Liver (tissue), 9 donors: ENCODE measurements around the gene FSD2. TPM values are rescaled to one million over a fixed set of nuclear protein-coding genes. Genes with fewer than 3 reads are reported as not detected.

Source experiments
- DNase-seq: peaks from one replicate; pipeline ENCODE4 v3.0.0-alpha.2; 2017; ENCODE audit warnings: low spot score
- H3K27ac ChIP-seq, 2 donors: one replicate each; pipeline ENCODE4 v1.7.0; 2013; ENCODE audit warnings: inconsistent platforms in 2 of 2, low read length in 2 of 2, control low read depth in 1 of 2, low read depth in 1 of 2, mild to moderate bottlenecking in 1 of 2
- H3K27me3 ChIP-seq, 4 donors: one replicate each; pipeline versions ENCODE4 v1.6.1 to v1.7.0; 2013; ENCODE audit warnings: low read length in 3 of 4, inconsistent platforms in 1 of 4, mild to moderate bottlenecking in 1 of 4, moderate library complexity in 1 of 4; ENCODE audit not compliant: control insufficient read depth in 4 of 4, insufficient read depth in 4 of 4
- H3K36me3 ChIP-seq, 4 donors: one replicate each; pipeline versions ENCODE4 v1.6.1 to v1.7.0; 2013; ENCODE audit warnings: low read length in 3 of 4, mild to moderate bottlenecking in 3 of 4, low read depth in 1 of 4, moderate library complexity in 1 of 4; ENCODE audit not compliant: control insufficient read depth in 4 of 4, insufficient read depth in 3 of 4
- H3K4me1 ChIP-seq, 4 donors: one replicate each; pipeline versions ENCODE4 v1.6.1 to v1.7.0; 2013; ENCODE audit warnings: low read length in 3 of 4, mild to moderate bottlenecking in 3 of 4, moderate library complexity in 1 of 4; ENCODE audit not compliant: control insufficient read depth in 4 of 4, insufficient read depth in 4 of 4
- H3K4me3 ChIP-seq, 3 donors: one replicate each; pipeline versions ENCODE4 v1.6.1 to v1.7.0; 2013; ENCODE audit warnings: low read length in 3 of 3, control low read depth in 1 of 3, low read depth in 1 of 3, mild to moderate bottlenecking in 1 of 3
- H3K9ac ChIP-seq, 2 donors: one replicate each; pipeline ENCODE4 v1.7.0; 2013; ENCODE audit warnings: low read length in 2 of 2, mild to moderate bottlenecking in 2 of 2, moderate library complexity in 2 of 2, control low read depth in 1 of 2, low read depth in 1 of 2
- H3K9me3 ChIP-seq, 4 donors: one replicate each; pipeline versions ENCODE4 v1.6.1 to v1.7.0; 2013; ENCODE audit warnings: low read length in 3 of 4; ENCODE audit not compliant: control insufficient read depth in 4 of 4
- EGR1 ChIP-seq, 2 donors: IDR thresholded peaks; 2 replicates each; pipeline ENCODE4 v1.6.1; 2016 to 2018; ENCODE audit warnings: antibody characterized with exemption in 2 of 2, low read depth in 2 of 2
- FOXA1 ChIP-seq: IDR thresholded peaks from 2 replicates; pipeline ENCODE4 v1.6.1; 2016; ENCODE audit warnings: antibody characterized with exemption
- HNF4A ChIP-seq, 2 donors: conservative IDR thresholded peaks; 2 replicates each; pipeline ENCODE4 v1.6.1; 2016; ENCODE audit warnings: antibody characterized with exemption in 2 of 2, mild to moderate bottlenecking in 2 of 2
- NR2F2 ChIP-seq: IDR thresholded peaks from 2 replicates; pipeline ENCODE4 v1.6.1; 2016; ENCODE audit warnings: antibody characterized with exemption
- RAD21 ChIP-seq, 2 donors: IDR thresholded peaks; 2 replicates each; pipeline ENCODE4 v1.6.1; 2016; ENCODE audit warnings: antibody characterized with exemption in 2 of 2, mild to moderate bottlenecking in 2 of 2
- REST ChIP-seq: IDR thresholded peaks from 2 replicates; pipeline ENCODE4 v1.6.1; 2016; ENCODE audit warnings: antibody characterized with exemption, mild to moderate bottlenecking
- RXRA ChIP-seq, 2 donors: IDR thresholded peaks; 2 replicates each; pipeline ENCODE4 v1.6.1; 2017 to 2018; ENCODE audit warnings: antibody characterized with exemption in 2 of 2, mild to moderate bottlenecking in 1 of 2
- SP1 ChIP-seq: IDR thresholded peaks from 2 replicates; pipeline ENCODE4 v1.6.1; 2018; ENCODE audit warnings: antibody characterized with exemption, mild to moderate bottlenecking
- TAF1 ChIP-seq: conservative IDR thresholded peaks from 2 replicates; pipeline ENCODE4 v1.6.1; 2016; ENCODE audit warnings: antibody characterized with exemption, mild to moderate bottlenecking
- YY1 ChIP-seq: IDR thresholded peaks from 2 replicates; pipeline ENCODE4 v1.6.1; 2016; ENCODE audit warnings: antibody characterized with exemption, mild to moderate bottlenecking
- ZBTB33 ChIP-seq: IDR thresholded peaks from 2 replicates; pipeline ENCODE4 v1.6.1; 2016; ENCODE audit warnings: antibody characterized with exemption
- WGBS: extraction: QIAGEN DNeasy Blood & Tissue Kit; methylation state at CpG from one replicate; pipeline ENCODE4 v1.1.7; 2013; 5-methylcytosine and 5-hydroxymethylcytosine counted together
- polyA plus RNA-seq, 2 donors: library from polyadenylated mRNA; stranded (reverse) in 1 of 2; unstranded in 1 of 2; fragments of 200-250 nt in 1 of 2; fragments of >200 nt in 1 of 2; fragmentation: Nextera tagmentation in 1 of 2; extraction: Ambion mirVana in 1 of 2; gene quantifications; one replicate each; pipeline versions ENCODE4 v1.2.1 to v1.2.3, GENCODE V29; 2013 to 2015
- total RNA-seq, 2 donors: library from RNA; depleted of rRNA; stranded (reverse); fragments of >200 nt; gene quantifications; one replicate each; pipeline ENCODE4 v1.2.3, GENCODE V29; 2014
- TF ChIP-seq, protein P1 (sequence below): fragments of 150-350 bp; IDR thresholded peaks from 2 replicates; pipeline ENCODE4 v1.5.1; 2017; ENCODE audit warnings: improper control_type of control experiment, low read depth, low read length; ENCODE audit not compliant: missing input control
- donor health status: healthy.
- donor health status: healthy.
- donor health status: healthy.
- donor health status: healthy.
- donor health status: healthy.

FSD2 gene
- total and polyA plus RNA-seq, 4 donors: under 0.01 to 0.10 (median 0.05) TPM; not detected in 1

GRCh38 chr15:82820128-82820527 is 14.3 kb upstream of the FSD2 start:
- no peak for DNase-seq
- Histone ChIP-seq H3K36me3 (peaks cover 15 to 46% (median 43%) of the 10 kb centered on the region in 4 donors), H3K27me3 (no peaks in the 10 kb centered on the region), H3K9me3 (no peaks in the 10 kb centered on the region), H3K27ac (no peak overlapping the region), H3K4me3 (no peak overlapping the region), H3K9ac (no peak overlapping the region), H3K4me1 (no peaks in the 10 kb centered on the region)
- TF ChIP-seq FOXA1: no peak
- no peak for TF ChIP-seq REST
- no peak for TF ChIP-seq RAD21 (IDR thresholded peaks at IDR 0.05)
- TF ChIP-seq EGR1 (IDR thresholded peaks at IDR 0.05; ENCODE audit: low read depth in 2 of 2): no peak
- no peak for TF ChIP-seq RXRA (IDR thresholded peaks at IDR 0.05)

DNA sequence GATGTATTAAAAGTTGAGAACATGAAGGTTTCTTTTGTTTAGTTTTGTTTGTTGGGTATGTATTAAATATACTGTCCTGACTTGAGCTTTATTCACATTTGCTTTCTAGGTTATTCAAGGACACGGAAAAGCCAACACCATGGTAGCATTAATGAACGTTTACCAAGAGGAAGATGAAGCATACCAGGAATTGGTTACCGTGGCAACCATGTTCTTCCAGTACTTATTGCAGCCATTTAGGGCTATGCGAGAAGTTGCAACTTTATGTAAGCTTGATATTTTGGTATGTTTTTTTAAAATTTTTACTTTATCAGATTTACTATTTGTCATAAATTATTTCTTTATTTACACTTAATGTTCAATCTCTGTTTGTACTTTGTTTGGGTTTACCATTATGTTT is 7.1 kb upstream of the FSD2 start:
- no peak for DNase-seq
- WGBS: 88% methylated on average over 4 of the region's 4 CpGs
- Histone ChIP-seq H3K4me1 (peaks cover 2 to 19% (median 10%) of the 10 kb centered on the region in 4 donors), H3K9me3 (no peaks in the 10 kb centered on the region), H3K27ac (no peak overlapping the region), H3K4me3 (no peak overlapping the region), H3K9ac (no peak overlapping the region), H3K27me3 (no peaks in the 10 kb centered on the region), H3K36me3 (peaks cover 4 to 28% (median 23%) of the 10 kb centered on the region in 4 donors)
- no peak for TF ChIP-seq FOXA1
- no peak for TF ChIP-seq EGR1 (IDR thresholded peaks at IDR 0.05; ENCODE audit: low read depth in 2 of 2)
- no peak for TF ChIP-seq NR2F2
- no peak for TF ChIP-seq SP1
- TF ChIP-seq HNF4A (conservative IDR thresholded peaks at IDR 0.05): no peak
- TF ChIP-seq, protein P1, sequence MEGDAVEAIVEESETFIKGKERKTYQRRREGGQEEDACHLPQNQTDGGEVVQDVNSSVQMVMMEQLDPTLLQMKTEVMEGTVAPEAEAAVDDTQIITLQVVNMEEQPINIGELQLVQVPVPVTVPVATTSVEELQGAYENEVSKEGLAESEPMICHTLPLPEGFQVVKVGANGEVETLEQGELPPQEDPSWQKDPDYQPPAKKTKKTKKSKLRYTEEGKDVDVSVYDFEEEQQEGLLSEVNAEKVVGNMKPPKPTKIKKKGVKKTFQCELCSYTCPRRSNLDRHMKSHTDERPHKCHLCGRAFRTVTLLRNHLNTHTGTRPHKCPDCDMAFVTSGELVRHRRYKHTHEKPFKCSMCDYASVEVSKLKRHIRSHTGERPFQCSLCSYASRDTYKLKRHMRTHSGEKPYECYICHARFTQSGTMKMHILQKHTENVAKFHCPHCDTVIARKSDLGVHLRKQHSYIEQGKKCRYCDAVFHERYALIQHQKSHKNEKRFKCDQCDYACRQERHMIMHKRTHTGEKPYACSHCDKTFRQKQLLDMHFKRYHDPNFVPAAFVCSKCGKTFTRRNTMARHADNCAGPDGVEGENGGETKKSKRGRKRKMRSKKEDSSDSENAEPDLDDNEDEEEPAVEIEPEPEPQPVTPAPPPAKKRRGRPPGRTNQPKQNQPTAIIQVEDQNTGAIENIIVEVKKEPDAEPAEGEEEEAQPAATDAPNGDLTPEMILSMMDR: no peak
- no peak for TF ChIP-seq REST
- TF ChIP-seq RAD21 (IDR thresholded peaks at IDR 0.05): no peak
- no peak for TF ChIP-seq TAF1
- TF ChIP-seq YY1: no peak
- no peak for TF ChIP-seq ZBTB33
